ENCODE results near the gene BCR. TPM values are rescaled to one million over a fixed set of nuclear protein-coding genes. Genes with fewer than 3 reads are reported as not detected.

The BCR gene
- total and polyA plus RNA-seq, 2 of the 8 experiments (the other 6 are each of a cell fraction or from before 2014, with no cell fraction given), result 66.7 to 130 TPM

DNA sequence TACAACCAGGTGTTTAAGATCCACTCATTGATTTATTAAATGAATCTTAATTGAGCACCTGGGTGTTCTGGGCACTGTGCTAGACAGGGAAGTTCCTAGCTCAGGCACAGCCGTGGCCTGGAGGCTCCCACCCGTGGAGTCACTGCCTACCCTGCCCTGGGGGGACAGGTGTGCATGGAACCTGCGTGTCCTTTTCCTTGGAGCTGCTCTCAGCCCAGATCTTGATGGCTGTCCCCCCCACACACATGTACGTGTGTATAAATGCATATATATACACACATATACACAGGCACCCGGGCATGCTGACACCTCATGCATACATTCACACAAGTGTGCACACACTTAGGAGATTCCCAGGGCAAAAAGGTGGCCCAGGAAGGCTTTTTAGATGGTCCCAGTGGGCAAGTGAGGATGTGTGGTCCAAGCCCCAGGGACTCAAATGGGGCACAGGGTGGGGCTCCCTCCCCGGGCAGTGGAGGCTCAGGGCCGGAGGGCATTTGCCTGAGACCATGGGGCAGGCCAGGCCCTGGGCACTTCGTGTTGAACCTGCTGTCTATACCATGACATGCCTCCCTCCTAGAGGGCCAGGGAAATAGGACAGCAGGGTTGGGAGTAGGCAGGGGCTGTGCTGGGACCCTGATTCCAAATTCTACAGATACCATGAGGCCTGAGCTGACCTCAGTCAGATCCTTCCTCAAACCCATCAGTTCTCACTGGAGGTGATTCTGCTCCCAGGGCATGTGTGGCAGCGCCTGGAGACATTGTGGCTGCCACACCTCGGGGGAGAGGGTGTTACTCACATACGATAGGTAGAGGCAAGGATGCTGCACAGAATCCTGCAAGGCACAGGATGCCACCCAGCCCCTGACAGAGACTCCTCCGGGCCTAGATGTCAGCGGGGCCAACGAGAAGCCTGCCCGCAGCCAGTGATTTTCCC lies 77.8 kb downstream of the BCR start (continued):
- TF ChIP-seq, protein P1, sequence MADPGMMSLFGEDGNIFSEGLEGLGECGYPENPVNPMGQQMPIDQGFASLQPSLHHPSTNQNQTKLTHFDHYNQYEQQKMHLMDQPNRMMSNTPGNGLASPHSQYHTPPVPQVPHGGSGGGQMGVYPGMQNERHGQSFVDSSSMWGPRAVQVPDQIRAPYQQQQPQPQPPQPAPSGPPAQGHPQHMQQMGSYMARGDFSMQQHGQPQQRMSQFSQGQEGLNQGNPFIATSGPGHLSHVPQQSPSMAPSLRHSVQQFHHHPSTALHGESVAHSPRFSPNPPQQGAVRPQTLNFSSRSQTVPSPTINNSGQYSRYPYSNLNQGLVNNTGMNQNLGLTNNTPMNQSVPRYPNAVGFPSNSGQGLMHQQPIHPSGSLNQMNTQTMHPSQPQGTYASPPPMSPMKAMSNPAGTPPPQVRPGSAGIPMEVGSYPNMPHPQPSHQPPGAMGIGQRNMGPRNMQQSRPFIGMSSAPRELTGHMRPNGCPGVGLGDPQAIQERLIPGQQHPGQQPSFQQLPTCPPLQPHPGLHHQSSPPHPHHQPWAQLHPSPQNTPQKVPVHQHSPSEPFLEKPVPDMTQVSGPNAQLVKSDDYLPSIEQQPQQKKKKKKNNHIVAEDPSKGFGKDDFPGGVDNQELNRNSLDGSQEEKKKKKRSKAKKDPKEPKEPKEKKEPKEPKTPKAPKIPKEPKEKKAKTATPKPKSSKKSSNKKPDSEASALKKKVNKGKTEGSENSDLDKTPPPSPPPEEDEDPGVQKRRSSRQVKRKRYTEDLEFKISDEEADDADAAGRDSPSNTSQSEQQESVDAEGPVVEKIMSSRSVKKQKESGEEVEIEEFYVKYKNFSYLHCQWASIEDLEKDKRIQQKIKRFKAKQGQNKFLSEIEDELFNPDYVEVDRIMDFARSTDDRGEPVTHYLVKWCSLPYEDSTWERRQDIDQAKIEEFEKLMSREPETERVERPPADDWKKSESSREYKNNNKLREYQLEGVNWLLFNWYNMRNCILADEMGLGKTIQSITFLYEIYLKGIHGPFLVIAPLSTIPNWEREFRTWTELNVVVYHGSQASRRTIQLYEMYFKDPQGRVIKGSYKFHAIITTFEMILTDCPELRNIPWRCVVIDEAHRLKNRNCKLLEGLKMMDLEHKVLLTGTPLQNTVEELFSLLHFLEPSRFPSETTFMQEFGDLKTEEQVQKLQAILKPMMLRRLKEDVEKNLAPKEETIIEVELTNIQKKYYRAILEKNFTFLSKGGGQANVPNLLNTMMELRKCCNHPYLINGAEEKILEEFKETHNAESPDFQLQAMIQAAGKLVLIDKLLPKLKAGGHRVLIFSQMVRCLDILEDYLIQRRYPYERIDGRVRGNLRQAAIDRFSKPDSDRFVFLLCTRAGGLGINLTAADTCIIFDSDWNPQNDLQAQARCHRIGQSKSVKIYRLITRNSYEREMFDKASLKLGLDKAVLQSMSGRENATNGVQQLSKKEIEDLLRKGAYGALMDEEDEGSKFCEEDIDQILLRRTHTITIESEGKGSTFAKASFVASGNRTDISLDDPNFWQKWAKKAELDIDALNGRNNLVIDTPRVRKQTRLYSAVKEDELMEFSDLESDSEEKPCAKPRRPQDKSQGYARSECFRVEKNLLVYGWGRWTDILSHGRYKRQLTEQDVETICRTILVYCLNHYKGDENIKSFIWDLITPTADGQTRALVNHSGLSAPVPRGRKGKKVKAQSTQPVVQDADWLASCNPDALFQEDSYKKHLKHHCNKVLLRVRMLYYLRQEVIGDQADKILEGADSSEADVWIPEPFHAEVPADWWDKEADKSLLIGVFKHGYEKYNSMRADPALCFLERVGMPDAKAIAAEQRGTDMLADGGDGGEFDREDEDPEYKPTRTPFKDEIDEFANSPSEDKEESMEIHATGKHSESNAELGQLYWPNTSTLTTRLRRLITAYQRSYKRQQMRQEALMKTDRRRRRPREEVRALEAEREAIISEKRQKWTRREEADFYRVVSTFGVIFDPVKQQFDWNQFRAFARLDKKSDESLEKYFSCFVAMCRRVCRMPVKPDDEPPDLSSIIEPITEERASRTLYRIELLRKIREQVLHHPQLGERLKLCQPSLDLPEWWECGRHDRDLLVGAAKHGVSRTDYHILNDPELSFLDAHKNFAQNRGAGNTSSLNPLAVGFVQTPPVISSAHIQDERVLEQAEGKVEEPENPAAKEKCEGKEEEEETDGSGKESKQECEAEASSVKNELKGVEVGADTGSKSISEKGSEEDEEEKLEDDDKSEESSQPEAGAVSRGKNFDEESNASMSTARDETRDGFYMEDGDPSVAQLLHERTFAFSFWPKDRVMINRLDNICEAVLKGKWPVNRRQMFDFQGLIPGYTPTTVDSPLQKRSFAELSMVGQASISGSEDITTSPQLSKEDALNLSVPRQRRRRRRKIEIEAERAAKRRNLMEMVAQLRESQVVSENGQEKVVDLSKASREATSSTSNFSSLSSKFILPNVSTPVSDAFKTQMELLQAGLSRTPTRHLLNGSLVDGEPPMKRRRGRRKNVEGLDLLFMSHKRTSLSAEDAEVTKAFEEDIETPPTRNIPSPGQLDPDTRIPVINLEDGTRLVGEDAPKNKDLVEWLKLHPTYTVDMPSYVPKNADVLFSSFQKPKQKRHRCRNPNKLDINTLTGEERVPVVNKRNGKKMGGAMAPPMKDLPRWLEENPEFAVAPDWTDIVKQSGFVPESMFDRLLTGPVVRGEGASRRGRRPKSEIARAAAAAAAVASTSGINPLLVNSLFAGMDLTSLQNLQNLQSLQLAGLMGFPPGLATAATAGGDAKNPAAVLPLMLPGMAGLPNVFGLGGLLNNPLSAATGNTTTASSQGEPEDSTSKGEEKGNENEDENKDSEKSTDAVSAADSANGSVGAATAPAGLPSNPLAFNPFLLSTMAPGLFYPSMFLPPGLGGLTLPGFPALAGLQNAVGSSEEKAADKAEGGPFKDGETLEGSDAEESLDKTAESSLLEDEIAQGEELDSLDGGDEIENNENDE (IDR thresholded peaks at IDR 0.05; ENCODE audit: insufficient replicate concordance, low read length), result no peak
- TF ChIP-seq RNF2 (IDR thresholded peaks at IDR 0.05; ENCODE audit: borderline replicate concordance, low read depth, low read length, missing control alignments, poor library complexity, severe bottlenecking) (no peak), HDAC2 (IDR thresholded peaks at IDR 0.05; ENCODE audit: borderline replicate concordance in 1 of 2, low read depth in 2 of 2, low read length in 2 of 2) (no peak), CBX5 (IDR thresholded peaks at IDR 0.05; ENCODE audit: low read depth, low read length) (no peak), BRCA1 (IDR thresholded peaks at IDR 0.05; ENCODE audit: low read depth, low read length) (no peak), CBX8 (IDR thresholded peaks at IDR 0.05; ENCODE audit: borderline replicate concordance, low read depth, low read length) (no peak), FOSL1 (IDR thresholded peaks at IDR 0.05; ENCODE audit: insufficient read depth, low read depth, low read length) (no peak), POLR2A (IDR thresholded peaks at IDR 0.05; ENCODE audit: control extremely low read depth in 1 of 2, low read depth in 2 of 2, low read length in 2 of 2) (no peak), SIX5 (IDR thresholded peaks at IDR 0.05; ENCODE audit: low read depth, low read length) (no peak)

All from H1 (cell line).